ENCODE data around the gene MMP13.
"Not testable (repeated sequence)": the region's sequence is repeated elsewhere in the genome, so short reads cannot be mapped to it uniquely, and the experiment has no call there.

MMP13 gene

DNA sequence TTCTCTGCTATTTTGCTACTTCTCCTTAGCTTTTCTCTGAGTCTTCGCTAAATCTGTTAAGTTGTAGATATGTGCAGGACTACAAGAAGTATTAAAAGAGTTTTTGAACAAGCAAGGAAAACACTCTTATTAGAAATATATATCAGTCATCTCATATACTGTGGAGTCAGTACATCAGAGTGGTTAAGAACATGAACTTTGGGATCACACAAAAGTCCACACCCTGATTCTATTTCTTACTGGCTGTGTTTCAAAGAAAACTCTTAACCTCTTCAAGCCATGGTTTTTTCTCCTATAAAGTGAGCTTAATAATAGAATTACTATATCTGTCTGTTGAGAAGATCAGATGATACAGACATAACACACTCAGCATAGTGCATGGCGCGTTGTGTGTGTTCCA, 29.5 kb downstream of the MMP13 start:
- Histone ChIP-seq H3K36me3 (ENCODE audit: control insufficient read depth, insufficient read depth, low read length) (no peaks in the 10 kb centered on the region), H3K4me1 (ENCODE audit: control insufficient read depth, insufficient read depth, low read length, poor library complexity, severe bottlenecking) (no peaks in the 10 kb centered on the region), H3K27ac (ENCODE audit: low read depth, low read length, severe bottlenecking) (no peak overlapping the region), H3K4me3 (ENCODE audit: extremely low read depth, insufficient read depth, low read length, poor library complexity, severe bottlenecking) (no peak overlapping the region), H3K9me3 (ENCODE audit: control insufficient read depth, low read length) (no peaks in the 10 kb centered on the region)
- WGBS, 2 experiments (ENCODE audit: insufficient coverage in 2 of 2): 100% methylated on average over 1 of the region's 3 CpGs; no CpG with 5 or more reads in 1 of the 2 experiments

GRCh38 chr11:102924851-102925380, 30.6 kb downstream of the MMP13 start:
- H3K4me3 ChIP-seq (ENCODE audit: extremely low read depth, insufficient read depth, low read length, poor library complexity, severe bottlenecking): no peak overlapping the region
- 91 to 94% methylated on average over 5 of the region's 6 CpGs for WGBS, 2 experiments (ENCODE audit: insufficient coverage in 2 of 2)
- no peaks in the 10 kb centered on the region for H3K9me3 ChIP-seq (ENCODE audit: control insufficient read depth, low read length)
- no peaks in the 10 kb centered on the region for H3K4me1 ChIP-seq (ENCODE audit: control insufficient read depth, insufficient read depth, low read length, poor library complexity, severe bottlenecking)
- no peaks in the 10 kb centered on the region for H3K36me3 ChIP-seq (ENCODE audit: control insufficient read depth, insufficient read depth, low read length)
- H3K27ac ChIP-seq (ENCODE audit: low read depth, low read length, severe bottlenecking): no peak overlapping the region

GRCh38 chr11:102921587-102922220, 33.8 kb downstream of the MMP13 start:
- no peaks in the 10 kb centered on the region for H3K9me3 ChIP-seq (ENCODE audit: control insufficient read depth, low read length)
- H3K4me3 ChIP-seq (ENCODE audit: extremely low read depth, insufficient read depth, low read length, poor library complexity, severe bottlenecking): no peak overlapping the region
- no peaks in the 10 kb centered on the region for H3K36me3 ChIP-seq (ENCODE audit: control insufficient read depth, insufficient read depth, low read length)
- no peaks in the 10 kb centered on the region for H3K4me1 ChIP-seq (ENCODE audit: control insufficient read depth, insufficient read depth, low read length, poor library complexity, severe bottlenecking)
- WGBS, 2 experiments (ENCODE audit: insufficient coverage in 2 of 2): 67 to 100% methylated on average over 1 of the region's 3 CpGs
- H3K27ac ChIP-seq (ENCODE audit: low read depth, low read length, severe bottlenecking): no peak overlapping the region

DNA sequence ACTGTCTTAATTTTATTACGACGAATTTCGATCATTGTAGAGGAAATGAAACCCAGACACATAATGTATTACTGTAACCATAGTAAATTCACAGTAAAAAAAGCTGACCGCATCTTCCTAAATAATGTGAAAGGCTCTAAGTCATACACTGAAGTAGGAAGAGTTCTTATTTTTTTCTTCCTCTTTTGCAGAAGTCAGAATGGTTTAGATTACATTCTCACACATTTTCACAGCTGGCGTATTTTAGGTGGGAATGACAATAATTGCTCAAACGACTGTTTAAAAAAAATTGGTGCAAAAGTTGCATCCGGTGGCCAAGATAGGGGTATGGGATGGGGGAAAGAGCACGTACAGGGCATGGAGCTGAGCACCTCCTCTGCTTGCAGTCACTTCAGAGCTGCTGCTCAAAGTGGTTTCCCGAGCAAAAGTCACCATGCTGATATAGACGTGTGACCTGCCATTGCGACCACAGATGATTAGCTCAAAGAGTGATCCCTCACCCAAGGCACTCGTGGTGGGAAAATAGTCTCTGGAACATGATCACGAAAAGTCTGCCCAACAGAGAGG, 35.3 kb downstream of the MMP13 start:
- no peaks in the 10 kb centered on the region for H3K36me3 ChIP-seq (ENCODE audit: control insufficient read depth, insufficient read depth, low read length)
- no peaks in the 10 kb centered on the region for H3K4me1 ChIP-seq (ENCODE audit: control insufficient read depth, insufficient read depth, low read length, poor library complexity, severe bottlenecking)
- no peak overlapping the region for H3K4me3 ChIP-seq (ENCODE audit: extremely low read depth, insufficient read depth, low read length, poor library complexity, severe bottlenecking)
- no peak overlapping the region for H3K27ac ChIP-seq (ENCODE audit: low read depth, low read length, severe bottlenecking)
- WGBS, 2 experiments (ENCODE audit: insufficient coverage in 2 of 2): 90 to 92% methylated on average over 7 of the region's 13 CpGs
- H3K9me3 ChIP-seq (ENCODE audit: control insufficient read depth, low read length): no peaks in the 10 kb centered on the region

GRCh38 chr11:102915044-102915375, 40.5 kb downstream of the MMP13 start:
- Histone ChIP-seq H3K27ac (ENCODE audit: low read depth, low read length, severe bottlenecking) (no peak overlapping the region), H3K36me3 (ENCODE audit: control insufficient read depth, insufficient read depth, low read length) (no peaks in the 10 kb centered on the region), H3K4me1 (ENCODE audit: control insufficient read depth, insufficient read depth, low read length, poor library complexity, severe bottlenecking) (peaks cover 6% of the 10 kb centered on the region), H3K9me3 (ENCODE audit: control insufficient read depth, low read length) (no peaks in the 10 kb centered on the region), H3K4me3 (ENCODE audit: extremely low read depth, insufficient read depth, low read length, poor library complexity, severe bottlenecking) (no peak overlapping the region)

DNA sequence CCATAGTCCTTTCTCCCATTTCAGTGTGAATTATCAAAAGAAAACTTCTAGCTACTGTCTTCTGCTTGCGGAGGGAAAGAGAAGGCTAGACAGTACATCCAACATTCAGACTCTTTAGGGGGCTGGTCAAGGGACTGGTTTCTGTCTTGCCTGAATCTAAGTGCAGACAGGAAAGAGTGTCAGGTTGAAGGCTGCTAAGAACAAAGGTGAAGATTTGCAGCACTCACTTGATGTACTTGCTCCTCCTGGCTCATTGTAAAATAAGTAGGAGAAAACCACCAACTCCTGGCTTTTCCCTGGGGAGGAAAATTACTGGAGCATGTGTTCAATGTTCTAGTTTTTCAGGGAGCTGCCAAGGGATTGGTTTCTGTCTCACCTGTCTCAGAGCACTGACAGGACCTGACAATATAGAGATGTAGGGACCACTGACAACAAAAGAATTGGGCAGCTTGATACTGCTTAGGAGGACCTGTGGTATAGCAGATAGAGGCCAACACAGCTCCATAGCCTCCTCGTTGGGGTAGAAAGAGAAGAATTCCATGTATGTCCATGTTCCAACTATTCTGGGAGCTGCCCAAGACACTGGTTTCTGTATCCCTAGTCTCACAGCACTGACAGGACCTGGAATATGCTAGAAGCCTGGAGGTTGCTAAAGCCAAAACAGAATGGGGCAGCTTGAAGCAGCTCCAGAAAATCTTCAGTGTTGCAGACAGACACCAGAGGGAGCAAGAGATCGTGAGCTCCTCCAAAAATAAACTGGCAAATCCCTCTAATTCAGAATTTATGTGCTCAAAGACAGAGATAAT, 41.1 kb downstream of the MMP13 start:
- Histone ChIP-seq H3K9me3 (ENCODE audit: control insufficient read depth, low read length) (no peaks in the 10 kb centered on the region), H3K27ac (ENCODE audit: low read depth, low read length, severe bottlenecking) (peak overlapping the region; percentile 6), H3K4me3 (ENCODE audit: extremely low read depth, insufficient read depth, low read length, poor library complexity, severe bottlenecking) (no peak overlapping the region), H3K36me3 (ENCODE audit: control insufficient read depth, insufficient read depth, low read length) (no peaks in the 10 kb centered on the region), H3K4me1 (ENCODE audit: control insufficient read depth, insufficient read depth, low read length, poor library complexity, severe bottlenecking) (peaks cover 6% of the 10 kb centered on the region)
- WGBS, 2 experiments (ENCODE audit: insufficient coverage in 2 of 2): 50 to 67% methylated on average over 1 to 3 of the region's 3 CpGs

DNA sequence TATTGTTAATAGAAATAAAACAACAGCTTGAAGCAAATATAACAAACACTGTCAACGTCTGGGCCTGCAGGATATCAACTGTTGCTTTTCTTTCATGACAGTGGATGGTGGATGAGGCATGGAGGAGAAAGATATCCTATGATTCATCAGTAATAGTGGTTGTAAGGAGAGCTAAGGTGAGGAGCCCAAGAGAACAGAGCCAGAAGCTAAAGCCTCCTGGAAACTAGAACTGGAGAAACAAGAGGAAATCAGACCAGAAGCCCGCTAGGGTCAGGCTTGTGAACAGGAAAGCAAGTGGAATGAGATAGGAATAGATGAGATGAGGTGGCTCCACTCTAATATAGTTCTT, 43.1 kb downstream of the MMP13 start:
- H3K27ac ChIP-seq (ENCODE audit: low read depth, low read length, severe bottlenecking): peak overlapping the region; percentile 3
- H3K4me1 ChIP-seq (ENCODE audit: control insufficient read depth, insufficient read depth, low read length, poor library complexity, severe bottlenecking): peaks cover 6% of the 10 kb centered on the region
- no peak overlapping the region for H3K4me3 ChIP-seq (ENCODE audit: extremely low read depth, insufficient read depth, low read length, poor library complexity, severe bottlenecking)
- 100% methylated on average over 1 of the region's 2 CpGs for WGBS, 2 experiments (ENCODE audit: insufficient coverage in 2 of 2)
- H3K36me3 ChIP-seq (ENCODE audit: control insufficient read depth, insufficient read depth, low read length): no peaks in the 10 kb centered on the region
- H3K9me3 ChIP-seq (ENCODE audit: control insufficient read depth, low read length): no peaks in the 10 kb centered on the region

GRCh38 chr11:102911758-102912481, 43.6 kb downstream of the MMP13 start:
- peaks cover 6% of the 10 kb centered on the region for H3K4me1 ChIP-seq (ENCODE audit: control insufficient read depth, insufficient read depth, low read length, poor library complexity, severe bottlenecking)
- H3K36me3 ChIP-seq (ENCODE audit: control insufficient read depth, insufficient read depth, low read length): no peaks in the 10 kb centered on the region
- H3K27ac ChIP-seq (ENCODE audit: low read depth, low read length, severe bottlenecking): no peak overlapping the region
- 85 to 91% methylated on average over 5 to 9 of the region's 13 CpGs for WGBS, 2 experiments (ENCODE audit: insufficient coverage in 2 of 2)
- H3K9me3 ChIP-seq (ENCODE audit: control insufficient read depth, low read length): no peaks in the 10 kb centered on the region
- no peak overlapping the region for H3K4me3 ChIP-seq (ENCODE audit: extremely low read depth, insufficient read depth, low read length, poor library complexity, severe bottlenecking)

DNA sequence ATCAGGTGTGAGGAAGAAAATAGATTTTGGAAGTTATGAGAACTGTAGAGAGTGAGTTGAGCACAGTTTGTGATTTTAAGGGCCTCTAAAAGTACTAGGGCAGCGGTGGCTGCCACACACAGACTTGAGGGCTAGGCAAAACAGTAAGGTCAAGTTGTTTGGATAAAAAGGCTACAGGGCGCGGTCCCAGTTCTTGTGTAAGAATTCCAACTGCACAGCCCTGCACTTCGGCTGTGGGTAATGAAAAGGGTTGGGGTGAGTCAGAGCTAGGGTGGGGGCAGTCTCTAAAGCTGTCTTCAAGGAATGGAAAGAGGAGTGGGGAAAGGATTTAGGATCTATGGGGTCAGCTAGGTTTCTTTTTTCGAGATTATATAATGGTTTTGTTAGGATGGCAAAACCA, 49.7 kb downstream of the MMP13 start:
- not testable (repeated sequence) for H3K4me1 ChIP-seq (ENCODE audit: control insufficient read depth, insufficient read depth, low read length, poor library complexity, severe bottlenecking); H3K27ac ChIP-seq (ENCODE audit: low read depth, low read length, severe bottlenecking); H3K36me3 ChIP-seq (ENCODE audit: control insufficient read depth, insufficient read depth, low read length); H3K9me3 ChIP-seq (ENCODE audit: control insufficient read depth, low read length); H3K4me3 ChIP-seq (ENCODE audit: extremely low read depth, insufficient read depth, low read length, poor library complexity, severe bottlenecking)
- 89 to 97% methylated on average over 4 of the region's 5 CpGs for WGBS, 2 experiments (ENCODE audit: insufficient coverage in 2 of 2)

DNA sequence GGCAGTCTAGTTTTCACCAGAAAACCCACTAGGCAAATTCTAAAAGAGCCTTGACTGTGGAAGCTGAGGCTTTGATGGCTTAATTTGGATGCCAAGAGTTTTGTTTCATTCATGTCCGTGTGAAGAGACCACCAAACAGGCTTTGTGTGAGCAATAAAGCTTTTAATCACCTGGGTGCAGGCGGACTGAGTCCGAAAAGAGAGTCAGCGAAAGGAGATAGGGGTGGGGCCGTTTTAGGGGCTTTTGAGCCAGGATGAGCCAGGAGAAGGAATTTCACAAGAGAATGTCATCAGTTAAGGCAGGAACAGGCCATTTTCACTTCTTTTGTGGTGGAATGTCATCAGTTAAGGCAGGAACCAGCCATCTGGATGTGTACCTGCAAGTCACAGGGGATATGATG, 51.6 kb downstream of the MMP13 start:
- H3K36me3 ChIP-seq (ENCODE audit: control insufficient read depth, insufficient read depth, low read length); H3K9me3 ChIP-seq (ENCODE audit: control insufficient read depth, low read length); H3K4me1 ChIP-seq (ENCODE audit: control insufficient read depth, insufficient read depth, low read length, poor library complexity, severe bottlenecking); H3K27ac ChIP-seq (ENCODE audit: low read depth, low read length, severe bottlenecking); H3K4me3 ChIP-seq (ENCODE audit: extremely low read depth, insufficient read depth, low read length, poor library complexity, severe bottlenecking): not testable (repeated sequence)
- 68 to 73% methylated on average over 4 to 5 of the region's 5 CpGs for WGBS, 2 experiments (ENCODE audit: insufficient coverage in 2 of 2)
